Peyer's patch (tissue), 4 donors: ENCODE results near the gene ST6GALNAC1.

Experiments
- POLR2A ChIP-seq, 2 donors: fragments of 450-650 bp; IDR thresholded peaks; one replicate each; pipeline ENCODE4 v1.5.1; 2017; ENCODE audit warnings: antibody characterized with exemption in 2 of 2, mild to moderate bottlenecking in 2 of 2, moderate library complexity in 2 of 2
- TF ChIP-seq, protein P1 (sequence below), 6 experiments: fragments of 450-650 bp in 4 of 6; fragments of 200-600 bp in 2 of 6; sonication (generic) in 1 of 6; IDR thresholded peaks; one replicate each; pipeline ENCODE4 v1.5.1; 2017 to 2019; ENCODE audit warnings: antibody characterized with exemption in 6 of 6, mild to moderate bottlenecking in 3 of 6, moderate library complexity in 1 of 6

GRCh38 chr17:76626442-76626841 is 17.1 kb downstream of the ST6GALNAC1 start:
- TF ChIP-seq, protein P1, sequence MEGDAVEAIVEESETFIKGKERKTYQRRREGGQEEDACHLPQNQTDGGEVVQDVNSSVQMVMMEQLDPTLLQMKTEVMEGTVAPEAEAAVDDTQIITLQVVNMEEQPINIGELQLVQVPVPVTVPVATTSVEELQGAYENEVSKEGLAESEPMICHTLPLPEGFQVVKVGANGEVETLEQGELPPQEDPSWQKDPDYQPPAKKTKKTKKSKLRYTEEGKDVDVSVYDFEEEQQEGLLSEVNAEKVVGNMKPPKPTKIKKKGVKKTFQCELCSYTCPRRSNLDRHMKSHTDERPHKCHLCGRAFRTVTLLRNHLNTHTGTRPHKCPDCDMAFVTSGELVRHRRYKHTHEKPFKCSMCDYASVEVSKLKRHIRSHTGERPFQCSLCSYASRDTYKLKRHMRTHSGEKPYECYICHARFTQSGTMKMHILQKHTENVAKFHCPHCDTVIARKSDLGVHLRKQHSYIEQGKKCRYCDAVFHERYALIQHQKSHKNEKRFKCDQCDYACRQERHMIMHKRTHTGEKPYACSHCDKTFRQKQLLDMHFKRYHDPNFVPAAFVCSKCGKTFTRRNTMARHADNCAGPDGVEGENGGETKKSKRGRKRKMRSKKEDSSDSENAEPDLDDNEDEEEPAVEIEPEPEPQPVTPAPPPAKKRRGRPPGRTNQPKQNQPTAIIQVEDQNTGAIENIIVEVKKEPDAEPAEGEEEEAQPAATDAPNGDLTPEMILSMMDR (IDR thresholded peaks at IDR 0.05): no peak
- TF ChIP-seq POLR2A (IDR thresholded peaks at IDR 0.05): no peak
